Activated naive CD4-positive, alpha-beta T cell treated with anti-CD3 and anti-CD28 coated beads, Interleukin-2, amount 10 ng/mL, durations not matched to agents 7 days and 5 days (primary cell): Measurements from ENCODE around the gene KDM6B.

Source experiments
- CTCF ChIA-PET: fragments of 350-600 bp; sonication (Branson Sonifier 250); formaldehyde crosslinking; loops from one replicate; lab custom pipeline; 2021; ENCODE audit warnings: antibody characterized with exemption; lab: Charles Lee
- DNase-seq: peaks from one replicate; pipeline ENCODE4 v3.0.0-alpha.2; 2020
- H3K27ac Mint-ChIP-seq: one replicate; pipeline ENCODE4 v1.8.0; 2021; ENCODE audit warnings: mild to moderate bottlenecking, moderate library complexity, mixed read lengths
- H3K27me3 Mint-ChIP-seq: one replicate; pipeline ENCODE4 v1.8.0; 2021; ENCODE audit warnings: mild to moderate bottlenecking, mixed read lengths
- H3K36me3 Mint-ChIP-seq: one replicate; pipeline ENCODE4 v1.8.0; 2021; ENCODE audit warnings: mixed read lengths
- H3K4me1 Mint-ChIP-seq: one replicate; pipeline ENCODE4 v1.8.0; 2021; ENCODE audit warnings: mixed read lengths
- H3K4me3 Mint-ChIP-seq: one replicate; pipeline ENCODE4 v1.8.0; 2021; ENCODE audit warnings: mild to moderate bottlenecking, moderate library complexity, mixed read lengths
- H3K9me3 Mint-ChIP-seq: one replicate; pipeline ENCODE4 v1.8.0; 2021; ENCODE audit warnings: mixed read lengths

The KDM6B gene

GRCh38 chr17:7814969-7815368 lies 19.0 kb upstream of the KDM6B start:
- Mint-ChIP-seq H3K27me3 (peaks cover 22% of the 10 kb centered on the region), H3K36me3 (no peaks in the 10 kb centered on the region), H3K4me1 (no peaks in the 10 kb centered on the region), H3K27ac (no peak overlapping the region), H3K9me3 (no peaks in the 10 kb centered on the region), H3K4me3 (no peak overlapping the region)
- CTCF ChIA-PET, result no interaction called here
- no peak for DNase-seq

DNA sequence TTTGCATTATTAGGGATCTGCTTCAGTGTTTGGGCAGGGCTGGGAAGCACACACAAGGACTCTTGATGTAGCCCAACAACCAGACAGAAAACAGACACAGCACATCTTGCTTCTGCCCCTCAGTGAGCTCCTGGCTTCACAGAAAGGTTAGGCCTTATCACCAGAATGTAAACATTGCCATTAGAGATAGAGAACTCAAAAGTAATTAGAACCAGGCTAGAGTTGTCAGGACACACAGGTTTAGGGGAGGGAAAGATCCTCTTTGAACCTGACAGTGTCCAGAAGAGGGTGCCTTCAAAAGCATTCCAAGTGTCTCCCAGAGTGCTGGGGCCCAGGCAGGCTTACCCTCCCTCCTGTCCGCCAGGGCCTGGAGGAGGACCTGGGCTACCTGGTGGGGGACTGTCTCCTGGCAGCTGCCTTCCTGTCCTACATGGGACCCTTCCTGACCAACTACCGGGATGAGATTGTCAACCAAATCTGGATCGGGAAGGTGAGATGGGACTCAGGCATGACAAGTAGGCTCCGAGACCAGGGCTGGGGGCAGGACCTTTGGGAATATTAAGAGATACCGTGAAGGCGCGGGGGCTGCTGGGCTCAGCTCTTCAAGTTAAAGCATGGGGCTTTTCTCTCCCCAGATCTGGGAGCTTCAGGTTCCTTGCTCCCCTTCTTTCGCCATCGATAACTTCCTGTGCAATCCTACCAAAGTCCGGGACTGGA lies 16.9 kb upstream of the KDM6B start:
- Mint-ChIP-seq H3K4me3 (no peak overlapping the region), H3K36me3 (no peaks in the 10 kb centered on the region), H3K9me3 (no peaks in the 10 kb centered on the region), H3K4me1 (no peaks in the 10 kb centered on the region), H3K27me3 (peaks cover 21% of the 10 kb centered on the region), H3K27ac (no peak overlapping the region)
- DNase-seq, result no peak
- CTCF ChIA-PET, result interaction anchor here (1.4 to 1.6 kb wide), 3 partner anchors 18 to 172 kb away, joined by 4 to 6 read pairs (median 4); partner anchors contain the start of gene NAA38

DNA sequence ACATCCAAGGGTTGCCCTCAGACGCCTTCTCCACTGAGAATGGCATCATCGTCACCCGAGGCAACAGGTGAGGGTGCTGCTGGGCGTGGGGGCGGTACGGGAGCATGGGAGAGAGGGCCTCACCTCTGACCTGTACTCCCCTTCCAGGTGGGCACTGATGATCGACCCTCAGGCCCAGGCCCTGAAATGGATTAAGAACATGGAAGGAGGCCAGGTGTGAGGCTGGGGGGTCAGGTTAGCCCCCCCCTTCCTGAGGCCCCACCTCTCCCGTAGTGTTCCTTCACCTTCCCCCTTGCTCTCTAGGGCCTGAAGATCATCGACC lies 16.4 kb upstream of the KDM6B start:
- DNase-seq, result no peak
- Mint-ChIP-seq H3K4me3 (no peak overlapping the region), H3K36me3 (no peaks in the 10 kb centered on the region), H3K9me3 (no peaks in the 10 kb centered on the region), H3K4me1 (no peaks in the 10 kb centered on the region), H3K27me3 (peaks cover 21% of the 10 kb centered on the region), H3K27ac (no peak overlapping the region)
- CTCF ChIA-PET, result no interaction called here

GRCh38 chr17:7818026-7818425 lies 16.0 kb upstream of the KDM6B start:
- Mint-ChIP-seq H3K27ac (no peak overlapping the region), H3K4me1 (no peaks in the 10 kb centered on the region), H3K27me3 (peaks cover 16% of the 10 kb centered on the region), H3K9me3 (no peaks in the 10 kb centered on the region), H3K4me3 (no peak overlapping the region), H3K36me3 (no peaks in the 10 kb centered on the region)
- CTCF ChIA-PET, result no interaction called here
- DNase-seq, result no peak

DNA sequence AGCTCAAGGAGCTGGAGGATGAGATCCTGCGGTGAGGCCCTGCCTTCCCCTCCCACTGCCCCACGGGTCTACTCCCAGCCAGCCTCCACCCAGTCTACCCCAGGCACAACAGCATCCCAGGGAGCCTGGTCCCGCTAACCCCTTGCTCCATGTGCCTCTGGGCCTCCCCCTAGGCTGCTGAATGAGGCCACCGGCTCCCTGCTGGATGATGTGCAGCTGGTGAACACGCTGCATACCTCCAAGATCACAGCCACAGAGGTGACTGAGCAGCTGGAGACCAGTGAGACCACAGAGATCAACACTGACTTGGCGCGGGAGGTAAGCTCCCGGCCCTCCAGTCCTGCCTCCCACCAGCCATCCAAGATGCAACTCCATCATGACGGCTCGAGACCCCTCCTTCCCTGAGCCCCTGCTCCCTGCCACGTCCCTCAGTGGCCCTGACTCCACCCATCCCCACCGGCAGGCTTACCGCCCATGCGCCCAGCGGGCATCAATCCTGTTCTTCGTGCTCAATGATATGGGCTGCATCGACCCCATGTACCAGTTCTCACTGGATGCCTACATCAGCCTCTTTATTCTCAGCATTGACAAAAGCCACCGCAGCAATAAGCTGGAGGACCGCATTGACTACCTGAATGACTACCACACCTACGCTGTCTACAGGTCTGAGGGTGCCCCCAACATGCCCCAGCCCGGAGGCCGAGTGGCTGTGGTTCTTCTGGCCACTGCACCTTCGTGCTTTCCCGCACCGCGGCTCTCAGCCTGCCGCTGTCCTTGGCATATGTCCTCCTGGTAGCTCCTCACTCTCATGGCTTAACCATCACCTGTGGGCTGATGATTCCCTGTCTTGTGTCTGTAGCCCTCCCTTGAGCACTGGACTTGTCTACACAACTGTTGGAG lies 15.0 kb upstream of the KDM6B start:
- no peaks in the 10 kb centered on the region for H3K4me1 Mint-ChIP-seq
- no peak overlapping the region for H3K4me3 Mint-ChIP-seq
- CTCF ChIA-PET, result interaction anchor here (0.9 to 1.8 kb wide), 2 partner anchors 14 to 78 kb away, joined by 4 to 10 read pairs; partner anchors contain the start of gene KDM6B
- no peak for DNase-seq
- no peaks in the 10 kb centered on the region for H3K36me3 Mint-ChIP-seq
- no peaks in the 10 kb centered on the region for H3K9me3 Mint-ChIP-seq
- H3K27ac Mint-ChIP-seq, result no peak overlapping the region
- H3K27me3 Mint-ChIP-seq, result peaks cover 23% of the 10 kb centered on the region

DNA sequence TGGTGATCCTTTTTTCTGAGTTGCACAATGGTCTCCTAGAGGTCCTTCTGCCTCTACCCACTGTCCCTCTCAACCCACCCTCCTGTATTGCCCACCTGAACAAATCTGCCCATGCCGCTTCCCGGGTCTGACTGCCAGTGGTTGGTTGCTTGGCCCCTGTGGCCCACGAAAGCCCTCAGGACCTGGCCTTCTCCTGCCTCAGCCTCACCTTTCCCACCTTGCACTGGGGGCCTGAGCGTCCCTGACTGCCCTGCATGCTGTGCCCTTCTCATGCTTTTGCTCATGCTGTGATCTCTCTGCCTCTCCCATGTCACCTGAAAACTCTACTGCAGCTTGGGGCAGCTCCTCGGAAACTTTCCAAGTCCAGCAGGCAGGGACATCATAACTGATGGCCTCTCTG lies 13.8 kb upstream of the KDM6B start:
- DNase-seq, result no peak
- Mint-ChIP-seq H3K4me1 (no peaks in the 10 kb centered on the region), H3K4me3 (no peak overlapping the region), H3K9me3 (no peaks in the 10 kb centered on the region), H3K27ac (no peak overlapping the region), H3K27me3 (peaks cover 29% of the 10 kb centered on the region), H3K36me3 (no peaks in the 10 kb centered on the region)
- CTCF ChIA-PET, result interaction anchor here (0.9 to 2.6 kb wide), 7 partner anchors 13 to 100 kb away, joined by 3 to 10 read pairs (median 4); partner anchors contain the start of gene KDM6B

GRCh38 chr17:7822126-7822525 lies 11.9 kb upstream of the KDM6B start:
- no peak overlapping the region for H3K4me3 Mint-ChIP-seq
- no peak for DNase-seq
- CTCF ChIA-PET, result interaction anchor here (1.1 to 2.6 kb wide), 10 partner anchors 11 to 234 kb away, joined by 3 to 9 read pairs (median 4); partner anchors contain the start of gene KDM6B
- H3K27me3 Mint-ChIP-seq, result peaks cover 39% of the 10 kb centered on the region
- no peak overlapping the region for H3K27ac Mint-ChIP-seq
- no peaks in the 10 kb centered on the region for H3K9me3 Mint-ChIP-seq
- H3K4me1 Mint-ChIP-seq, result no peaks in the 10 kb centered on the region
- H3K36me3 Mint-ChIP-seq, result no peaks in the 10 kb centered on the region

DNA sequence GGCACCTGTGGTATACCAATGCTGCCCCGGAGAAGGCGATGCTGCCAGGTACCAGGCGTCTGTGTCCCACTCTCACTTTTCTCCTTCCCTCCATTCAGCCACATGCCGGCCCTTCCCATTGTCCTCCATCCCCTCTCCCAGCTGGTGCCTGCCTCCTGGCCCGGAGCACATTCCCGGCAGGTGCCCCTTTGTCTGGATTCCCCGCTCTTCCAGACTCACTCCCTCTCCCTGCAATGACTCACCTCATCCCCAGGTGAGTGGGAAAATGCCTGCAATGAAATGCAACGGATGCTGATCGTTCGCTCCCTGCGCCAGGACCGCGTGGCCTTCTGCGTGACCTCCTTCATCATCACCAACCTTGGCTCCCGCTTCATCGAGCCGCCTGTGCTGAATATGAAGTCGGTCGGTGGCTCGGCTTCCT lies 10.4 kb upstream of the KDM6B start:
- no peak overlapping the region for H3K27ac Mint-ChIP-seq
- CTCF ChIA-PET, result interaction anchor here (1.0 to 1.6 kb wide), 6 partner anchors 10 to 47 kb away, joined by 3 to 7 read pairs (median 5); partner anchors contain the start of genes KDM6B and NAA38
- no peaks in the 10 kb centered on the region for H3K4me1 Mint-ChIP-seq
- H3K36me3 Mint-ChIP-seq, result no peaks in the 10 kb centered on the region
- H3K9me3 Mint-ChIP-seq, result no peaks in the 10 kb centered on the region
- no peak for DNase-seq
- peaks cover 48% of the 10 kb centered on the region for H3K27me3 Mint-ChIP-seq
- H3K4me3 Mint-ChIP-seq, result no peak overlapping the region

- CTCF ChIA-PET, result interaction anchor here (0.8 to 2.1 kb wide), 9 partner anchors 9 to 173 kb away, joined by 3 to 12 read pairs (median 4); partner anchors contain the start of genes KDM6B and NAA38
- Mint-ChIP-seq H3K9me3 (no peaks in the 10 kb centered on the region), H3K4me1 (no peaks in the 10 kb centered on the region), H3K4me3 (no peak overlapping the region), H3K27ac (no peak overlapping the region), H3K36me3 (no peaks in the 10 kb centered on the region), H3K27me3 (peaks cover 51% of the 10 kb centered on the region)
- no peak for DNase-seq
Measured at GRCh38 chr17:7824021-7824924, 9.7 kb upstream of the KDM6B start.

DNA sequence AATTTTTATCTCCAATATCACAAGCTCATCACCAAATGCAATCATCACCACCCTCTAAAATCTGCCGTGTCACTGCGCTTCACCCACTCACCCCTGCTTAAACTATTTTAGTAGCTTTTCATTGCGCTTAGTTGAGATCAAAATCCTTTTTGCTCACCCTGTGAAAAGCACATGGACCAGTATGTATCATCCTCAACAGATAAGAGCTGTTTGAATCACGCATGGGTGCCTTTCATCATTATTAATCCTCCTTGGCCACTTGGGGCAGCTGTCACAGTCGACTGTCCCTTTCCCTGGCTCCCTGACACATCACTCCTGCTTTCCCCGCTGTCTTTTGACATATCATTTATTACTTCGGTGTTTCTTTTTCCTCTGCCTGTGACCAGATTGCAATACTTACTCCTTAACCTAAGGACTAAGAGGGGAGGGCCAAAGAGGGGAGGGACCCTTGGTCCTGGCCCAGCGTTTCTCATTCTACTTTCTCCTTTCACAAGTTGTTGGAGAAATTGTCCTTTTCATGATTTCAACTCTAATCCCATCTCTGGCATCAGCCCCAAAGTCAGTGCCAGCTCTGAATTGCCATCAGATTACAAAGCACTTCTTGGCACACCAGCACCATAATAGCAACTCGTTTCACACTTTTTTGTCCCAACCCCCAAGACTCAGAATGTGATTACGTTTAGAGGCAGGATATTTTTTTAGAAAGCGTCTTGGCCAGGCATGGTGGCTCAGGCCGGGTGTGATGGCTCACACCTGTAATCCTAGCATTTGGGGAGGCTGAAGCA lies 8.6 kb upstream of the KDM6B start:
- Mint-ChIP-seq H3K36me3 (no peaks in the 10 kb centered on the region), H3K4me3 (no peak overlapping the region), H3K9me3 (no peaks in the 10 kb centered on the region), H3K27me3 (peaks cover 50% of the 10 kb centered on the region), H3K27ac (no peak overlapping the region), H3K4me1 (no peaks in the 10 kb centered on the region)
- DNase-seq, result no peak
- CTCF ChIA-PET, result interaction anchor here (0.8 to 2.1 kb wide), 7 partner anchors 8 to 172 kb away, joined by 3 to 12 read pairs (median 4); partner anchors contain the start of genes KDM6B and NAA38

DNA sequence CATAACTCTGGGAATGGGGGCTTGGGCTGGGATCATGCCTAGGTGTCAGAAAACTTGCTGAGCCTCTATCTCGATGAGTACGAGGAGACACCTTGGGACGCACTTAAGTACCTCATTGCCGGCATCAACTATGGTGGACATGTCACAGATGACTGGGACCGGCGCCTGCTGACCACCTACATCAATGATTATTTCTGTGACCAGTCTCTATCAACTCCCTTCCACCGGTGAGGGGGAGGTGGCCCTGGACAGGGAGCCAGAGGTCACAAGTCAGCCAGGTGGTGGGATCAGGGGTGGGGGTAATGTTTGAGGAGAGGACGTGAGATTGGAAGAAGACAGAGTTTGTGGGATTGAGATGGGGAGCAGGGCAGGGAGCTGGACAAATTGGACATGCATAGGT lies 3.4 kb upstream of the KDM6B start:
- Mint-ChIP-seq H3K27me3 (peaks cover 62% of the 10 kb centered on the region), H3K27ac (no peak overlapping the region), H3K4me1 (peaks cover 12% of the 10 kb centered on the region), H3K36me3 (no peaks in the 10 kb centered on the region), H3K4me3 (no peak overlapping the region), H3K9me3 (no peaks in the 10 kb centered on the region)
- DNase-seq, result no peak
- CTCF ChIA-PET, result no interaction called here

DNA sequence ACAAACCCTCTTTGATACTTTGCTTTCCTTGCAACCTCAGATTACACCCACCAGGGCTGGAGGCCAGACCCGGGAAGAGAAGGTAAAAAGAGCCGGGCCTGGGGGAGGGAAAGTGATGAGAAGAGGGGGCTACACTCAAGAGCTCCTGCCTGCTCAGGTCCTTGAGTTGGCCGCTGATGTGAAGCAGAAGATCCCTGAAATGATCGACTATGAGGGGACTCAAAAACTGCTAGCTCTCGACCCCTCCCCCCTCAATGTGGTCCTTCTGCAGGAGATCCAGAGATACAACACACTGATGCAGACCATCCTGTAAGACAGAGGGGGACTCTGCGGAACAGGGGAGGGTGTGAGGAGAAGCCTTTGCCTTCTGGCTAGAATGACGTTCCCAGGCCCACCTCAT lies 2.8 kb upstream of the KDM6B start:
- CTCF ChIA-PET, result no interaction called here
- H3K36me3 Mint-ChIP-seq, result no peaks in the 10 kb centered on the region
- H3K27me3 Mint-ChIP-seq, result peaks cover 58% of the 10 kb centered on the region
- peaks cover 15% of the 10 kb centered on the region for H3K4me1 Mint-ChIP-seq
- DNase-seq, result no peak
- H3K27ac Mint-ChIP-seq, result no peak overlapping the region
- no peaks in the 10 kb centered on the region for H3K9me3 Mint-ChIP-seq
- H3K4me3 Mint-ChIP-seq, result no peak overlapping the region

DNA sequence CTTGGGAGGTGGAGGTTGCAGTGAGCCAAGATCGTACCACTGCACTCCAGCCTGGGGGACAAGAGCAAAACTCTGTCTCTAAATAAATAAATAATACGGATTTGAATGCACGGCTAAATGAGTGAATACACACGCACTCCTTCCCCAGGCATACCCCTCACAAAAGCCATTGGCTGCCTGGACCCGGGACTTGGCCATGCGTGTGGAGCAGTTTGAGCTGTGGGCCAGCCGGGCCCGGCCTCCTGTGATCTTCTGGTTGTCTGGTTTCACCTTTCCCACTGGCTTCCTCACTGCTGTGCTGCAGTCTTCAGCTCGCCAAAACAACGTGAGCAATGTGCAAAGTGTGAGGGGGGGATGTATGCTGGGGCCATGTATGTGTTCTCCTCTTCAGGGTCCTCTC lies 1.6 kb upstream of the KDM6B start:
- H3K4me1 Mint-ChIP-seq, result peaks cover 27% of the 10 kb centered on the region
- peaks cover 52% of the 10 kb centered on the region for H3K27me3 Mint-ChIP-seq
- no peaks in the 10 kb centered on the region for H3K9me3 Mint-ChIP-seq
- CTCF ChIA-PET, result interaction anchor here (1.1 to 2.4 kb wide), 5 partner anchors 8 to 114 kb away, joined by 3 to 10 read pairs (median 5); partner anchors contain the start of gene DNAH2
- no peak overlapping the region for H3K4me3 Mint-ChIP-seq
- H3K36me3 Mint-ChIP-seq, result no peaks in the 10 kb centered on the region
- H3K27ac Mint-ChIP-seq, result no peak overlapping the region
- no peak for DNase-seq
